ENCODE results near the gene EFCC1.

GRCh38 chr3:129061888-129062834 lies 61.1 kb downstream of the EFCC1 start:
- TF ChIP-seq CTCF (IDR thresholded peaks at IDR 0.05; ENCODE audit: low read length) (no peak), EZH2phosphoT487 (IDR thresholded peaks at IDR 0.05; ENCODE audit: low read length) (no peak)
